Endothelial cell of umbilical vein (primary cell): ENCODE data around the gene FAM240B.

Experiments used
- CTCF ChIP-seq, 2 donors: IDR thresholded peaks; 1 replicate in 1 of 2; 2 replicates in 1 of 2; pipeline ENCODE4 v1.5.1; 2011; ENCODE audit warnings: low read length in 2 of 2, mild to moderate bottlenecking in 2 of 2, moderate library complexity in 2 of 2, control low read depth in 1 of 2, inconsistent platforms in 1 of 2, low read depth in 1 of 2; ENCODE audit not compliant: insufficient read depth in 1 of 2; ENCODE audit errors: extremely low read depth in 1 of 2
- EZH2 ChIP-seq: IDR thresholded peaks from 2 replicates; pipeline ENCODE4 v1.6.1; 2012; ENCODE audit warnings: borderline replicate concordance, low read depth, mild to moderate bottlenecking, moderate library complexity, low read length, inconsistent platforms; ENCODE audit not compliant: severe bottlenecking
- MAX ChIP-seq: IDR thresholded peaks from 2 replicates; pipeline ENCODE4 v1.6.1; 2011; ENCODE audit not compliant: insufficient read depth, insufficient read length
- POLR2A ChIP-seq: IDR thresholded peaks from 2 replicates; pipeline ENCODE4 v1.6.1; 2012; ENCODE audit warnings: low read depth, mild to moderate bottlenecking, control low read depth, low read length

DNA sequence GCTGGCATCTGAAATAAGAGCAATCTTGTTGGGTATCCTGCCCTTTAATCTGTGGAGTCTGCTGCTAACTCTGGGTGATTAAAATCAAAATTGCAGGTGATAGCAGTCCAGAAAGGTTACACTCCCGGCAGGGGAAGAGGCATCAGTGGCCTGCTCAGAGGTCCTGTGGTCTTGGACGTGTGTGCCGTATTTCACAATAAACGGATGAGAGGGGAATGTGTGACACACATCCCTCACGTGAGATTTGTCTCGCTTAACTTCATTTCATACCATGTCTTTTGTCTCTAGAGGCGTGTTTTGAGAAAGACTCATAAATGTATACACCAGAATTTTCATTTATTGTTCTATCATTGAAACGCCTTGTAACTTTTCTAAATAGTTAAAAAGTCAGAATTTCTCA is 36.6 kb downstream of the FAM240B start:
- TF ChIP-seq POLR2A: no peak
- TF ChIP-seq CTCF (IDR thresholded peaks at IDR 0.05; ENCODE audit: extremely low read depth in 1 of 2, insufficient read depth in 1 of 2, low read depth in 1 of 2, low read length in 2 of 2): no peak
- no peak for TF ChIP-seq EZH2
- TF ChIP-seq MAX: no peak
